HG02884 (cell line): Measurements from ENCODE around the gene ZNF511.

Experiments
- ATAC-seq: cut with Tn5 transposase; IDR thresholded peaks from one replicate; pipeline ENCODE4 v1.9.1; 2021; ENCODE audit warnings: mild to moderate bottlenecking, moderate library complexity; ENCODE audit not compliant: unreplicated experiment

ZNF511 gene

GRCh38 chr10:133334503-133335245, 26.0 kb downstream of the ZNF511 start:
- ATAC-seq: no peak

DNA sequence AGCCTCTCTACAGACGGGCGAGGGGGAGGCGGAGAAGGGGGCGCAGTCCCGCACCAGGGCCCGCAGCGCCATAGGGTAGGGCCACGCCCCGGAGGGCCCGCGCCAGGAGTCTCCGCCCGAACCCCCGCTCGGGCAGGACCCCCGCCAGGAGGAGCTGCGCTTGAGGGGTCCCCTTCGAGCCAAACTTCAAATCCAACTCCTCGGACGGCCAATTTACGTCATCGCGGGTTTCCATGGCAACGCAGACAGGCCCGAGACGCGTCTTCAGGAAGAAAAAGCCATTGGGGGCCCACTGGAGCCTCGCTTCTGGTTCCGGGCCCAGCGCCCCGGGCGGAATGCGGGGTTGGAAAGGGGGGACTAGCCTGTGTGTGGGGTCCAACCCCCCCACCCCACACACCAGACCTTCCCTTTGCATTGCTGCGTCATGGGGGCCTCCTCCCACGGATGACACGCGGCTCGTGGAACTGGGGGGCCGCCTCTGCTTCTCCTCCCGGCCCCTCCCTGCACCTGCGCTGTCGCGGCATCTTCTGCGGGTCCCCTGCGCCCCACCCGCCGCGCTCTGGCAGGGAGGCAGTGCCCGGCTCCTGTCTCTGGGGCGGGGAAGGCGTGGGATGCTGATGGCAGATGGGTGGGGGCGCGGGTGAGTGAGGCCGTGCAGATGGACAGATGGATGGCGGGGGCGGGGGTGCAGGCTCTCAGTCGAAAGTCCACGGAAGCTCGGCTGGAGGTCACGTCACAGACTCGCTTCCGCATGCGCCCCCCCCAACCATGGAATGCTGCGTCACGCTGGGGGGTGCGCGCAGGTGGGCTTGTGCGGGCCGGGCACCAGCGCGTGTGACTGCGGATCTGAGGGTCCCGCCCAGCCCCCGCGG, 26.8 kb downstream of the ZNF511 start:
- no peak for ATAC-seq

DNA sequence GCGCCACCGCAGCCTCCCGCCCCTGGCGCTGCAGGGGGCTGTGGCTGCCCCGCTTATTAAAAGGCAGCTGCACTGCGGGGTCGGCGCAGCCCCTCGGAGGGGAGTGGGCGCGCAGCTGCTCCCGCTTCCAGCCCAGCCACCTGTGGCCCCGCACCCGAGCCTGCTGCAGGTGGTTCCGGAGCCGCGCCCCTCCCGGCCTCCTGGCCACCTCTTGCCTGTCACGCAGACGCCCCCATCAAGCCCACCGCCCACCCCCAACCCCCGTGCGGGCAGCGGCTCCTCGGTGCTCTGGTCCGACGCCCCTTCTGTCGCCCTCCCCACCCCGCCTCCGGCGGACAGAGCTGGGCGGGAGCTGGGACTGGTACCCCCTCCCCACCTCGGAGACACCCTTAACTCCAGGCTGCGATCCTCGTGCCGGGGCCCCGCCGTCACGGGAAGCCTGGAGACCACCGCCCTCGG, 27.4 kb downstream of the ZNF511 start:
- no peak for ATAC-seq

- no peak for ATAC-seq
These were observed 28.1 kb downstream of the ZNF511 start, which contains the start of gene CALY for GRCh38 chr10:133336577-133337369. CALY (minus strand) TSS chr10:133336896; CDS start chr10:133328989, 7,907 bp downstream.

DNA sequence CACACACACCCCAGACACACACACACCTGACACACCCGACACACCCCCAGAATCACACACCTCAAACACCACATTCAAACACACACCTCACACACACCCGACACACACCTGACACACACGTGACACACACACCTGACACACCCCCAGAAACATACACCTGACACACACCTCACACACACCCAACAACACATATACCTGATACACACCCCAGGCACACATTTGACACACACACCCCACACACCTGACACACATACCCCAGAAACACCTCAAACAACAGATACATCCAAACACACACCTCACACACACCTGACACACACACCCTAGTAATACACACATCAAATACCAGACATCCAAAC, 28.6 kb downstream of the ZNF511 start:
- no peak for ATAC-seq

- no peak for ATAC-seq
These were observed 29.7 kb downstream of the ZNF511 start for GRCh38 chr10:133338080-133339071.

DNA sequence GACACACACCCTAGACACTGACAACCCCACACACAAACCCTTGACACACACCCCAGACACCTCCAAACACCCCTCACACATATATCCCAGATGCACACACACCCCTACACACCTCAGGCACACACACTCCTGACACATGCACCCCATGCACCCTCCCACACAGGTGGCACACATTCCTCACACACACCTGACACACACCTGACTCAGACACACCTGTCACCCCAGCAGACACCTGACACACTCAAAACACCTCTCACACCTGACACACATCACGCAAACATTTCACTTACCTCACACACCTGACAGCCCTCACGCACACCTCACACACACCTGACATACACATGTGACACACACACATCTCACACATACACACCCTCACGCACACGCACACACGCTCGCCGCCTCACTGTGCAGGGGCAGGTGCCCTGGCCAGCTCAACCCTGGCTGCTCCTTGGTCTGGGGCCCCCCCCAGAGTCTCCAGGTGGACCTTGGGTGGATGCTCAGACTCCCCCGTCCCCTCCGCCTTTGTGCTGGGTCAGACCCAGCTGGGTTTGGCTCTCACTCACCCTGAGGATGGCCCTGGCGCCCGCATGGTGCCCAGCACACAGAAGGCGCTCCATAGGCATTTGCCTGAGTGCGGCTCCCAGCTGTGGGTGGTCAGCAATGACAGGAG, 31.1 kb downstream of the ZNF511 start:
- ATAC-seq: no peak

DNA sequence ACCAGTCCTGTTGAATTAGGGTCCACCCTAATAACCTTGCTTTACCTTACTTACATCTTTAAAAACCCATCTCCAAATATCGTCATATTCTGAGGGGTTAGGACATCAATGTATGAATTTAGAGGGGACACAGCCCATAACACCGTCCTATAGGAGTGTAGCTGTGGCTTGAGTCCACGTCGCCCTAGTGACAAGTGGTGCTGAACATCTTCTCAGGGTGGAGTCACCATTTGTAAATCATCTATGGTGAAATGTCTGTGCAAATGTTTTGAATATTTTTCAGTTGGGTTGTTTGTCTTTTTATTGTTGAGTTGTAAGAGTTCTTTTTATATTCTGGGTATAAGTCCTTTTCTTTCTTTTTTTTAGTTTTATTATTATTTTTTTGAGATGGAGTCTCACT, 33.3 kb downstream of the ZNF511 start:
- ATAC-seq: no peak

DNA sequence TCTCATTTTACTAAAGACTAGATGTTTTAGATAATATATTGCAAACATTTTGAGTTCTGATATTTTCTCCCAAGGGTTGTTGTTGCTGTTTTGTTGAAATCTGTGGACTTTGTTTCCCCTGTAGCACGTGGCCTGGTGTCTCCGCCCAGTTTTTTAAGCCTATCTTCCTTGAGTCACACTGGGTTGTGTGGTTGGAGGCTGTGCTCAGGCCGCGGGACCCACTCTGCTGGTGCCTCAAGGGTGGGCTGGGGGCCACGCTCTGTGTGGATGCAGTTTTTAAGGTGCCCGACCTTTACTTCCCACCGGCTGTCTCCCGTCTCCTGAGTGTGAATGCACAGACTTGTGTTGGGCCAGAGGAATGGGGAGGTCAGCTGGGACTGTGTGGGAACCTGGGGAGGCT, 34.2 kb downstream of the ZNF511 start:
- ATAC-seq: no peak

GRCh38 chr10:133343558-133343957, 34.8 kb downstream of the ZNF511 start:
- no peak for ATAC-seq

DNA sequence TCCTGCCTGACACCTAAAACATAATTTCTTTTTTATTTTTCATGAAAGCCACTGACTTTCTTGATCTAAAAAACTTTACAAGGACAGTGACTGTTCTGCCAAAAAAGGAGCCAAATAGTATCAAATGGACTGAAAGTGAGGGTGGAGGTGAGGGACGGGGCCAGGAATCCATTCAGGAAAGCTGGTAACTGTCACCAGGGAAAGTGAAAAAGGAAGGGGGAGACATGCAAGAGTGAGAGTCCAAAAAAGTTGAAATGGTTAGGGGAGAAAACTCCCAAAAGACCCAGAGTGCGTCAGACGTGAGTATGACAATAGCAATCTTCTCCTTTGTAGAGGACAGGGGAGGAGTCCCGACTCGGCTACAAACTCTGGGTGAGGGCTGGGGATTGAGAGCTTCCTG, 35.5 kb downstream of the ZNF511 start:
- ATAC-seq: no peak

DNA sequence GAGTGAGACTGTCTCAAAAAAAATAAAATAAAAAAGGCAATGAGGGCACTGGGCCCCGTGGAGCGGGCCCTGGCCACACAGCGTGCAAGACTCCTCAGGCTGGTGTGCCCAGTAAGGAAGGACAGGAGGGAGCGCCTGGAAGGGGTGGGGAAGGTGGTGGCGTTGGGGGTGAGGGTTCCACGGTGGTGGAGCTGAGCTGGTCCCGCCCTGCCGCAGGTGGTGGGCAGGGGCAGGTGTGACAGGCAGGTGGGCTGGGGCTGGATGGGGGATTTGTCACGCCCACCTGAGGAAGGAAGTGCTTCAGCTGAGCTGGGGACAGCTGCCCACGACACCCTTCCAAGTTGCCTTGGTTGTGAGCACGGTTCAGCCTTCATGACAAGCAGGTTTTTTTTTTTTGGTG, 37.7 kb downstream of the ZNF511 start:
- no peak for ATAC-seq

DNA sequence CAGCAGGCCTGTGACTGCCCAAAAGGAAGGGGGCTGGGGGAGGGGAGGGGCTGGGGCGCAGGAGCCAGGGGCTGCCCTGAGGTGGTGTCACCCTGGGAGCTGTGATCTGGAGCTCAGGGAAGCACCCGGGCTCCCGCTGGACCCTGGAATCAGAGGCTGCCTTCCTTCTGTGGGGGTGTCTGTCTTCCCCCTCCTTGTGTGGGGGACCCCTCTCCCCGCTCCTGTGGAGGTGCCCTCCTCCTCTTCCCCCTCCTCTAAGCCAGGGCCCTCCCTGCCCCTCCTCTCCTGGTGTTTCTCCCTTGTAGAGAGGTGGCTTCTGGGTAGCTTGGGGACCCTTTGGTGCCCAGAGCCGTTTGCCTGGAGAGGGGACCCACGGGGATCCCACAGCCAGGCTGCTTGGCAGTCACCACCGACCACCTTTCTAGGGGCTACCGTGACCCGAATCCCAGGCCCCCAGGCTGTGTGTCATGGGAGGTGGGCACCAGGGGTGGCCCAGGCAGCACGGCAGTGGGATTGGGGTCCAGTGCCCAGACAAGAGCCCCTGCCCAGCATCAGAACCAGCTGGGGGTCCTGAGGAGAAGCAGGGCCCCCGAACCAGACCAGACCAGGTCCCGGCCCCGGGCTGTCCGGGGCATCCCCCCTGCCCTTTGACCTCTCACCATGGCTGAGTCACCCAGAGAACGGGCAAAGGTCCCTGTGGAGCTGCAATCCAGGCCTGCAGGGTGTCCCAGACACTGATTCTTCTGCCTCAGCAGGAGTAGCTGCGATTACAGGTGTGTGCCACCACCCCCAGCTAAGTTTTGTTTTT, 39.2 kb downstream of the ZNF511 start:
- no peak for ATAC-seq

DNA sequence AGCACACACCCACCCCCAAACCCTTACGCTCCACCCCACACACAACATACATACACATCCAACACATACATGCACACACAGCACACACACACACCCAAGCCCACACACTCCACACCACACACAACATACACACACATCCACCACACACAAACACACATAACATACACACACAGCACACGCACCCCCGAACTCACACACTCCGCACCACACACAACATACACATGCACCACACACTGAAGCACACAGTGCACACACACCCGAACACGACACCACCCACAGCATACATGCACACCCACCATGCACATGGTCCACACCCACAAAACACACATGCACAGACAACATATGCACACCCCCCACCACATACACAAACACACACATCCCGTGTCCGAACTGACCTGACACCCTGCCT, 40.5 kb downstream of the ZNF511 start:
- ATAC-seq: no peak

DNA sequence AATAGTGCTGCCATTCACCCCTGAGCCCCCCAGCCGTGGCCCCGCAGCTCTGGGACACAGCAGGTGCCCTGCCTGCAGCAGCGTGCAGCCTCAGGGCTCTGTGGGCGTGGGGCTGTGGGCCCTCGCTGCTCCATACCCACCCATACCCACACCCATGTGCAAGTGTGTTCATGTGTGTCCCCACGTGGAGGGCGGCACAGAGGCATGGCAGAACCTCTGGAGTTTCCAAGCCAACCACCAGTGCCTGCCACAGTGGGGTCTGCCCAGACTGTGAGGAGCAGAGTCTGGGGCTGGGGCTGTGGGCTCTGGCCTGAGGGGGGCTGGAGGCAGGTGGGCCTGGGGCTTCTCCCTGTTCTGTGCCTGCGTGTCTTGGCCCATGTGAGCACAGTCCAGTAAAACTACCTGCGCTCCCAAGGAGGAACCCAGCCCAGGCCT, 40.9 kb downstream of the ZNF511 start:
- ATAC-seq: no peak

GRCh38 chr10:133350283-133350949, 41.7 kb downstream of the ZNF511 start:
- no peak for ATAC-seq

GRCh38 chr10:133350950-133351329, 42.2 kb downstream of the ZNF511 start:
- no peak for ATAC-seq
